ENCODE measurements around the gene SMARCD3. TPM values are rescaled to one million over a fixed set of nuclear protein-coding genes. Genes with fewer than 3 reads are reported as not detected.

The SMARCD3 gene
- total RNA-seq, 1 donor from 2014 or later: 96.9 TPM

DNA sequence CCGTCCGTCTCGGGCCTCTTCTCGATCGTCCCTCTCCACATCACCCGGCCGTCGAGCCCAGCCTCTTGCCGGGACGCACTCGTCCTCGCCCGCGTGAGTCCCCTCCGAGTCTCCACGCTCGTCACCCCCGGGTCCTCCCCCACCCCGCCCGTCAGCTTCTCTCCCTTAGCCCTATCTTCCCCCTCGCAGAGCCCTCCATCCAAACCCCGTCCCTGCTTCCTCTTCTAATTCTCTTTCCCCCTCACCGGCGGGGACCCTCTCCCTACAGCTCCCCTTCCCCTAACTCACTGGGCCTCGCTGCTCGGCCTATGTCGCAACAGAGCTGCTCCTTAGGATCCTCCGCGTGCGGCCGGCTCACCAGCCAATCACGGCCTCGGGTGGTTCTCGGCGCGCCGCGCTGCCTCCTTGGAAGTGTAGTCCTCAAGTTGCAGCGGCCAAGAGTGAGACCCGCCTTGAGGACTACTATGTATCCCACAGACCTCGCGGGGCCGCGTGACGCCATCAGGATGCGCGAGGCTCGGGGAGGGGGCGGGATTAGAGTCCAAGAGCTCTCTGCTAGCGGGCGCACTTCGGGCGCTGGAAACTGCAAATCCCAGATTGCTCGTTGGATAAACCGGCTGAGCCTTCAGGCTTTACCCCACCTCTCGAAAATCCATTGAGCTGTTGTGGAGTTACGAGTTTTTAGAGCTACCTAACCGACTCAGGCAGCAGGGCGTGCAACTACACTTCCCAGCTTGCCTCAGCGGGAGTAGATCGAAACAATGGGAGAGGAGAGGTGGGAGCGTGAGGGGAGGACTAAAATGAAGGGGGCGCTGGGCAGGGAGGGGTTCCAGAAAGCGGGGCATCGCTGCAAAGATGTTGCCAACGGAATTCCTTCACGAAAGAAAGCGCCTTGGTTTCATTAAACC is 21.4 kb downstream of the SMARCD3 start, which contains the start of gene ABCF2:
ABCF2 (minus strand) TSS at position 331 of the 908 bp plus-strand sequence. CDS start 747 bp downstream, outside the sequence.
- Mint-ChIP-seq H3K4me3 (ENCODE audit: unreplicated experiment) (peak within 1 kb of the TSS; percentile 100), H3K27ac (ENCODE audit: unreplicated experiment) (peak within 1 kb of the TSS; percentile 99), H3K36me3 (ENCODE audit: unreplicated experiment) (peaks cover 20% of the 10 kb centered on the region), H3K27me3 (ENCODE audit: unreplicated experiment) (no peaks in the 10 kb centered on the region), H3K4me1 (ENCODE audit: unreplicated experiment) (peaks cover 40% of the 10 kb centered on the region), H3K9me3 (ENCODE audit: unreplicated experiment) (no peaks in the 10 kb centered on the region)
- TF ChIP-seq, protein P1, sequence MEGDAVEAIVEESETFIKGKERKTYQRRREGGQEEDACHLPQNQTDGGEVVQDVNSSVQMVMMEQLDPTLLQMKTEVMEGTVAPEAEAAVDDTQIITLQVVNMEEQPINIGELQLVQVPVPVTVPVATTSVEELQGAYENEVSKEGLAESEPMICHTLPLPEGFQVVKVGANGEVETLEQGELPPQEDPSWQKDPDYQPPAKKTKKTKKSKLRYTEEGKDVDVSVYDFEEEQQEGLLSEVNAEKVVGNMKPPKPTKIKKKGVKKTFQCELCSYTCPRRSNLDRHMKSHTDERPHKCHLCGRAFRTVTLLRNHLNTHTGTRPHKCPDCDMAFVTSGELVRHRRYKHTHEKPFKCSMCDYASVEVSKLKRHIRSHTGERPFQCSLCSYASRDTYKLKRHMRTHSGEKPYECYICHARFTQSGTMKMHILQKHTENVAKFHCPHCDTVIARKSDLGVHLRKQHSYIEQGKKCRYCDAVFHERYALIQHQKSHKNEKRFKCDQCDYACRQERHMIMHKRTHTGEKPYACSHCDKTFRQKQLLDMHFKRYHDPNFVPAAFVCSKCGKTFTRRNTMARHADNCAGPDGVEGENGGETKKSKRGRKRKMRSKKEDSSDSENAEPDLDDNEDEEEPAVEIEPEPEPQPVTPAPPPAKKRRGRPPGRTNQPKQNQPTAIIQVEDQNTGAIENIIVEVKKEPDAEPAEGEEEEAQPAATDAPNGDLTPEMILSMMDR (IDR thresholded peaks at IDR 0.05): no peak
- DNase-seq (ENCODE audit: extremely low spot score, unreplicated experiment): peak; percentile 99

DNA sequence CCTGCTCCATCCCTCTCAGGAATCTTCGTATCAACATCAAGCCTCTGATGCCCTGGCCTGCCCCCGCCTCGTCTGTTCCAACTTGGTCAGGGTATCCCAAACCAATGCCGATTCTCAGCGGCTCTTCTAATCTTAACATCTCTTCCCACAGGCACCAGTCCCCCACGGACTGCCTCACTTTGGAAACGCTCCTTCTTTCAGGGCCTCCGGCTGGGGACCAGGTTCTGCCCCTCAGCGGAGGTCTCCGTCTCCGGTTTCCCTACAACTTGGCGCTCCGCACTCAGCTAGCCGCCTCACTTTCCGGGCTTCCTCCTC is 22.0 kb downstream of the SMARCD3 start:
- H3K27me3 Mint-ChIP-seq (ENCODE audit: unreplicated experiment): no peaks in the 10 kb centered on the region
- H3K27ac Mint-ChIP-seq (ENCODE audit: unreplicated experiment): peak overlapping the region; percentile 99
- peaks cover 20% of the 10 kb centered on the region for H3K36me3 Mint-ChIP-seq (ENCODE audit: unreplicated experiment)
- peak overlapping the region; percentile 100 for H3K4me3 Mint-ChIP-seq (ENCODE audit: unreplicated experiment)
- H3K9me3 Mint-ChIP-seq (ENCODE audit: unreplicated experiment): no peaks in the 10 kb centered on the region
- TF ChIP-seq, protein P1 (IDR thresholded peaks at IDR 0.05): no peak
- H3K4me1 Mint-ChIP-seq (ENCODE audit: unreplicated experiment): peaks cover 34% of the 10 kb centered on the region
- no peak for DNase-seq (ENCODE audit: extremely low spot score, unreplicated experiment)

DNA sequence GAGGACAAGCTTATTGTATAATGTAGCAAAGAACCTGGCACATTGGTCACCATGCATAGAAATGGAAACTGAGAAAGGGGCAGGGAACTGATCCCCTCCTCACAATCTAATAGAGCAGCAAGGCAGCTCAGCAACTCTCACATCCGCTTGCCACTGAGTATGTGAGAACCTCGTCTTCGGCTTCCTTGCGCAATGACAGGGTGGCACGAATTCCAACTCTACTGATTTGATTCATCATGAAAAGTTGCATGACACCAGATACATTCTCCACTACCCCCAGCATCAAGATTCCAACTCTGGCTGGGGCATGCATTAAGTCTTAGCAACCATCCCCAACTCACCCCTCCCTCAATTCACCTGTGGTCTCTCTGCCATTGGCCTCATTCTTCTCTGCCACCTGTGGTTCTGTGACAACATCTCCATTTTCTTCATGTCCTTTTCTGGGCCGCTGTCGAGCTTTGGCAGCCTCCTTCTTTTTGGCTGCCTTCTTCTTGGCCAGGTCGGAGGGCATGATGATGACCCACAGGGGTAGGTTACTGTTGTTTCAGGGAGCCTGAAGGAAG is 22.5 kb downstream of the SMARCD3 start:
- H3K27ac Mint-ChIP-seq (ENCODE audit: unreplicated experiment): peak overlapping the region; percentile 99
- TF ChIP-seq, protein P1 (IDR thresholded peaks at IDR 0.05): no peak
- H3K4me1 Mint-ChIP-seq (ENCODE audit: unreplicated experiment): peaks cover 33% of the 10 kb centered on the region
- no peak for DNase-seq (ENCODE audit: extremely low spot score, unreplicated experiment)
- no peaks in the 10 kb centered on the region for H3K9me3 Mint-ChIP-seq (ENCODE audit: unreplicated experiment)
- peak overlapping the region; percentile 100 for H3K4me3 Mint-ChIP-seq (ENCODE audit: unreplicated experiment)
- H3K36me3 Mint-ChIP-seq (ENCODE audit: unreplicated experiment): peaks cover 20% of the 10 kb centered on the region
- H3K27me3 Mint-ChIP-seq (ENCODE audit: unreplicated experiment): no peaks in the 10 kb centered on the region

DNA sequence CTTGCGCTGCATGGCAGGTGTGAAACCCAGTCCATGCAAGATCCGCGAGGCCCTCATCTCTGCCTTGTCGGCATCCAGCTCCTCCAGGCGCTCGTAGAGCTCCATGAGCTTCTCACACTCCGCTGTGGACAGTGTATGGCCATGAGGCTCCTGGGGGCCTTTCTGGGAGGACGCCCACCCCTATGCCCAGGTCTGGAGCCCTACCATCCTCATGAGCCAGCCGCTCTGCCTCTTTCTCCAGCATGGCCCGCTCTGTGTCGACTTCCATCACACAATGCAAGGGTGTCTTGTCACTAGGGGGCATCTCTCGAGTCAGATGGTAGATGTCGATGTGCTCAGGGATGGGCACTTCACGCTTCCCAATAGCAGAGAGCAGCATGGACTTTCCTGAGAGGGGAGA is 24.8 kb downstream of the SMARCD3 start:
- TF ChIP-seq, protein P1 (IDR thresholded peaks at IDR 0.05): no peak
- Mint-ChIP-seq H3K4me1 (ENCODE audit: unreplicated experiment) (peaks cover 33% of the 10 kb centered on the region), H3K27me3 (ENCODE audit: unreplicated experiment) (no peaks in the 10 kb centered on the region), H3K9me3 (ENCODE audit: unreplicated experiment) (no peaks in the 10 kb centered on the region), H3K4me3 (ENCODE audit: unreplicated experiment) (no peak overlapping the region), H3K36me3 (ENCODE audit: unreplicated experiment) (peaks cover 34% of the 10 kb centered on the region), H3K27ac (ENCODE audit: unreplicated experiment) (no peak overlapping the region)
- no peak for DNase-seq (ENCODE audit: extremely low spot score, unreplicated experiment)

DNA sequence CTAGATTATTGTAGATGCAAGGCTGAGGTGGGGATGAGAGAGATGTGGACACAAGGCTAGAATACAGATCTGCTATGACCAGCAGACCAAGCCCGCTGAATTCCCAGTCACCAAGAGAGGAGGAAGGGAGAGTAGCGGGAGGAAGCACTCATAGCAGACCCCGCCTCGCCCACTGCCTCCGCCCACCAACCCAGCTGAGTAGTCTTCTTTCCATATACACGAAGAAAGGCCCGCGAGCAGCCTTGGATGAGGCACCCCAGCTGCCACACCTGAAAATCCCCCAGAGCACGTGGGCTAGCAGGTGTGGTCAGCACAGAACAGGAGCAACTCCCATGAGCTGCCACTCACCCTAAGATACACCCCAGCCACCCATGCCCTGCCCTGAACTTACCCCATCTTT is 30.3 kb downstream of the SMARCD3 start:
- TF ChIP-seq, protein P1 (IDR thresholded peaks at IDR 0.05): no peak
- H3K27me3 Mint-ChIP-seq (ENCODE audit: unreplicated experiment): no peaks in the 10 kb centered on the region
- no peak overlapping the region for H3K27ac Mint-ChIP-seq (ENCODE audit: unreplicated experiment)
- no peaks in the 10 kb centered on the region for H3K9me3 Mint-ChIP-seq (ENCODE audit: unreplicated experiment)
- no peak overlapping the region for H3K4me3 Mint-ChIP-seq (ENCODE audit: unreplicated experiment)
- H3K4me1 Mint-ChIP-seq (ENCODE audit: unreplicated experiment): no peaks in the 10 kb centered on the region
- peaks cover 55% of the 10 kb centered on the region for H3K36me3 Mint-ChIP-seq (ENCODE audit: unreplicated experiment)
- no peak for DNase-seq (ENCODE audit: extremely low spot score, unreplicated experiment)
